WTC11 (cell line): ENCODE measurements around the gene NOM1.

ENCODE experiments used
- SP1 ChIP-seq: sonication (generic); formaldehyde crosslinking; conservative IDR thresholded peaks from 2 replicates; pipeline ENCODE4 v1.8.1; 2022; ENCODE audit warnings: missing genetic modification reagents
- TF ChIP-seq, protein P1 (sequence below): fragments of 200-600 bp; IDR thresholded peaks from 2 replicates; pipeline ENCODE4 v1.8.0; 2022; ENCODE audit warnings: antibody characterized with exemption

DNA sequence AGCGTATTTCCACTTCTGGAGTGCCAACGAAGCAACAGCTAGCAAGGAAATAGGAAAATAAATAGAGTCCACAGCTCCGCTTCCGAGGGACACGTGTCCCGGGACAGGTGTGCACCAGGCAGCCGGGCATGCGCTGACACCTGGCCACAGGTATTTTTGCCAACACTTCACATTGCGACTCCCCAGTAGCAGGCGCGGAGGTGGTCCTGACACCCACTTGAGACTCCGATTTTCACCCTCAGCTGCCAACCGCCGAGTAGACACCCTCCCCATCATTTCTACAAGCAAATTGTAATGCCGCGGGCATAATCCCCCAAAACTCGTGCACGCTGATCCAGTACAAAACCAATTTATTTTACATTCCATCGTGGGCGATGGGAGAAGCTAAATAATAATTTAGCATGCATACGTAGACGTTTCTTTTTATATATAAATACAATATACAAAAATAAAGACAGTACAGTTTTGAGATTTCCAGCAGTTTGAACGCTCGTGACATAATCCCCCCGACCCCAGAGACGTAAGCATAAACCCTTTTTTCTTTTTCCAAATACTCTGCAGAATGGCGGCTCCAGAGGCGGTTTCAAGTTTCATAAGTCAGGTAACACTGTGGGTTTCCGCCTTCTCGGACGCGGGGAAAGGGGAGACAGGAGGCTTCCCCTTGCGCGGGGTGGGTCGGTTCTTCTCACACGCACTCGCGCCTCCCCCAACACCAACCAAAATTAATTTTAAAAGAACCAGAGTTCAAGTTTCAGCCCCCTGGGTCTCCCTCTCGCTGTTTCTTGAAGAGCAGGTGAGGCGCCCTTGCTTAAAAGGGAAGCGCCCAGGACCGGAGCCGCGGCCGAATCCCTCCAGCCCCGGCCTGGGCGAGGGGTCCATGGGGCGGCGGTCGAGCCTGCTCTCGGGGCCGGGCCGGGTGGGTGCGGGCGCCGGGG, 55.3 kb downstream of the NOM1 start:
- no peak for TF ChIP-seq SP1
- TF ChIP-seq, protein P1, sequence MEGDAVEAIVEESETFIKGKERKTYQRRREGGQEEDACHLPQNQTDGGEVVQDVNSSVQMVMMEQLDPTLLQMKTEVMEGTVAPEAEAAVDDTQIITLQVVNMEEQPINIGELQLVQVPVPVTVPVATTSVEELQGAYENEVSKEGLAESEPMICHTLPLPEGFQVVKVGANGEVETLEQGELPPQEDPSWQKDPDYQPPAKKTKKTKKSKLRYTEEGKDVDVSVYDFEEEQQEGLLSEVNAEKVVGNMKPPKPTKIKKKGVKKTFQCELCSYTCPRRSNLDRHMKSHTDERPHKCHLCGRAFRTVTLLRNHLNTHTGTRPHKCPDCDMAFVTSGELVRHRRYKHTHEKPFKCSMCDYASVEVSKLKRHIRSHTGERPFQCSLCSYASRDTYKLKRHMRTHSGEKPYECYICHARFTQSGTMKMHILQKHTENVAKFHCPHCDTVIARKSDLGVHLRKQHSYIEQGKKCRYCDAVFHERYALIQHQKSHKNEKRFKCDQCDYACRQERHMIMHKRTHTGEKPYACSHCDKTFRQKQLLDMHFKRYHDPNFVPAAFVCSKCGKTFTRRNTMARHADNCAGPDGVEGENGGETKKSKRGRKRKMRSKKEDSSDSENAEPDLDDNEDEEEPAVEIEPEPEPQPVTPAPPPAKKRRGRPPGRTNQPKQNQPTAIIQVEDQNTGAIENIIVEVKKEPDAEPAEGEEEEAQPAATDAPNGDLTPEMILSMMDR = no peak
